HepG2 (cell line): Measurements from ENCODE around the gene JPT1. TPM values are rescaled to one million over a fixed set of nuclear protein-coding genes. Genes with fewer than 3 reads are reported as not detected.
A peak's percentile ranks its signal among the peaks of the same experiment; 100 is the strongest.

Source experiments
- ATAC-seq: fragments of 200-7000 bp; cut with Tn5 transposase; 3 replicates; pipeline ENCODE4 v1.9.1; 2020; ENCODE audit warnings: mild to moderate bottlenecking, moderate library complexity
- BruUV-seq: library from RNA; stranded (reverse); fragments of 400-500 nt; replicated peaks from 2 replicates; lab custom pipeline; 2021; lab: Mats Ljungman, UMichigan
- CTCF ChIA-PET: fragments of 300-600 bp; formaldehyde crosslinking; extraction: SDS; loops from one replicate; lab custom pipeline; 2021; ENCODE audit warnings: low total read pairs, inconsistent platforms, low intra/inter-chr PET ratio; lab: Yijun Ruan, JAX
- POLR2A ChIA-PET: fragments of 350-600 bp; sonication (Branson Sonifier 250); formaldehyde crosslinking; loops from one replicate; lab custom pipeline; 2020; ENCODE audit warnings: antibody characterized with exemption, inconsistent platforms; lab: Yijun Ruan, JAX
- DNase-seq: peaks from one replicate; pipeline ENCODE4 v3.0.0-alpha.2; 2015; ENCODE audit warnings: low spot score
- FAIRE-seq: peaks from 3 replicates; lab custom pipeline; 2011; peaks lifted over from hg19 to GRCh38; lab: Jason Lieb, UNC
- H2AFZ ChIP-seq: one replicate; pipeline ENCODE4 v1.6.1; 2011; ENCODE audit warnings: low read length, inconsistent platforms
- H3K27ac ChIP-seq: fragments of 300-600 bp; 3 replicates; pipeline ENCODE4 v1.8.0; 2011; ENCODE audit warnings: mixed run types, mild to moderate bottlenecking, mixed read lengths, low read length, inconsistent platforms; ENCODE audit not compliant: insufficient read depth; ENCODE audit errors: extremely low read length
- H3K27me3 ChIP-seq, 2 experiments: fragments of 200-600 bp in 1 of 2; 2 replicates in 1 of 2; 3 replicates in 1 of 2; pipeline versions ENCODE4 v1.6.0 to v1.8.0; 2011; ENCODE audit warnings: low read length in 2 of 2, mild to moderate bottlenecking in 2 of 2, moderate library complexity in 2 of 2, inconsistent platforms in 1 of 2; ENCODE audit not compliant: insufficient read depth in 2 of 2, control insufficient read depth in 1 of 2
- H3K36me3 ChIP-seq, 2 experiments: fragments of 200-600 bp in 1 of 2; replicated peaks in 1 of 2; 2 replicates in 1 of 2; 3 replicates in 1 of 2; pipeline versions ENCODE4 v1.5.1 to v1.8.0; 2011; ENCODE audit warnings: low read length in 2 of 2, inconsistent platforms in 1 of 2; ENCODE audit not compliant: insufficient read depth in 2 of 2, control insufficient read depth in 1 of 2
- H3K4me1 ChIP-seq: 2 replicates; pipeline ENCODE4 v1.5.1; 2012; ENCODE audit warnings: low read length, inconsistent platforms; ENCODE audit not compliant: insufficient read depth
- H3K4me2 ChIP-seq: 2 replicates; pipeline ENCODE4 v1.6.0; 2011; ENCODE audit warnings: low read depth, low read length, inconsistent platforms
- H3K4me3 ChIP-seq, 3 experiments: fragments of 200-600 bp in 1 of 3; sonication (generic), shearing (Covaris generic) in 1 of 3; replicated peaks in 1 of 3; 2 replicates each; pipeline ENCODE4 v1.5.1; 2011 to 2016; ENCODE audit warnings: low read length in 3 of 3, inconsistent platforms in 2 of 3, low read depth in 2 of 3, mild to moderate bottlenecking in 2 of 3, control low read depth in 1 of 3, mixed read lengths in 1 of 3; ENCODE audit not compliant: insufficient read depth in 1 of 3
- H3K79me2 ChIP-seq: one replicate; pipeline ENCODE4 v1.6.1; 2011; ENCODE audit warnings: low read length, inconsistent platforms; ENCODE audit not compliant: insufficient read depth
- H3K9ac ChIP-seq: 2 replicates; pipeline ENCODE4 v1.6.0; 2011; ENCODE audit warnings: mild to moderate bottlenecking, low read depth, low read length, inconsistent platforms; ENCODE audit not compliant: insufficient read depth
- H3K9me3 ChIP-seq: 2 replicates; pipeline ENCODE4 v1.5.1; 2012; ENCODE audit warnings: mild to moderate bottlenecking, low read length
- H4K20me1 ChIP-seq: 2 replicates; pipeline ENCODE4 v1.6.0; 2011; ENCODE audit warnings: inconsistent platforms, mild to moderate bottlenecking, low read length, moderate library complexity; ENCODE audit not compliant: insufficient read depth
- CREB1 ChIP-seq, 2 experiments: fragments of 450-650 bp in 1 of 2; IDR thresholded peaks; 2 replicates each; pipeline ENCODE4 v1.6.1; 2016 to 2017; ENCODE audit warnings: control low read depth in 1 of 2, mild to moderate bottlenecking in 1 of 2, missing compliant biosample characterization in 1 of 2, missing genetic modification characterization in 1 of 2
- NFE2L2 ChIP-seq: fragments of 150-350 bp; IDR thresholded peaks from 2 replicates; pipeline ENCODE4 v1.6.1; 2014; ENCODE audit warnings: low read length
- NPAS2 ChIP-seq: sonication (generic); formaldehyde crosslinking; IDR thresholded peaks from 2 replicates; pipeline ENCODE4 v1.8.0; 2022; ENCODE audit warnings: mild to moderate bottlenecking, missing genetic modification reagents, borderline replicate concordance
- RARA ChIP-seq: IDR thresholded peaks from 2 replicates; pipeline ENCODE4 v1.6.1; 2016; ENCODE audit warnings: missing genetic modification reagents, missing compliant biosample characterization
- RBM22 ChIP-seq: fragments of 200-400 bp; formaldehyde crosslinking; optimal IDR thresholded peaks from 2 replicates; pipeline ENCODE3; 2017; ENCODE audit warnings: mild to moderate bottlenecking, low read length, moderate library complexity
- SIN3B ChIP-seq: fragments of 150-350 bp; IDR thresholded peaks from 2 replicates; pipeline ENCODE4 v1.6.1; 2014; ENCODE audit warnings: low read length
- ZKSCAN1 ChIP-seq: fragments of 150-350 bp; IDR thresholded peaks from 2 replicates; pipeline ENCODE4 v1.6.1; 2014; ENCODE audit warnings: low read length
- ZNF282 ChIP-seq: fragments of 450-650 bp; IDR thresholded peaks from 2 replicates; pipeline ENCODE4 v1.6.1; 2018; ENCODE audit not compliant: partially characterized antibody
- ZNF7 ChIP-seq: IDR thresholded peaks from 2 replicates; pipeline ENCODE4 v1.6.1; 2016; ENCODE audit warnings: missing biosample characterization, missing genetic modification reagents
- WGBS: methylation state at CpG from one replicate; pipeline ENCODE4 v1.1.6; 2017; ENCODE audit warnings: low lambda C conversion rate; 5-methylcytosine and 5-hydroxymethylcytosine counted together
- in situ Hi-C: cut with HindIII; loops from 2 replicates; pipeline ENCODE4 v1.10.0; 2017; ENCODE audit warnings: low pct_unique_long_range_greater_than_20kb; ENCODE audit not compliant: extremely low pct_ligation_motif_present
- intact Hi-C: fragments of 100-400 bp; cut with micrococcal nuclease; formaldehyde crosslinking; loops from one replicate; pipeline ENCODE4 v1.10.0; 2022; ENCODE audit not compliant: unreplicated experiment
- polyA plus RNA-seq, 8 experiments: library from polyadenylated mRNA; depleted of rRNA in 3 of 8; stranded (reverse) in 7 of 8; unstranded in 1 of 8; fragments of >200 nt; fragmentation: Illumina TruSeq in 4 of 8; extraction: Trizol in 4 of 8; gene quantifications; 2 replicates each; pipeline versions ENCODE4 v1.2.1 to v1.2.3, GENCODE V29; 2011 to 2016; ENCODE audit warnings: low read depth in 4 of 8, missing spikeins in 1 of 8, mixed read lengths in 1 of 8; ENCODE audit not compliant: insufficient read depth in 1 of 8
- total RNA-seq, 5 experiments: library from RNA; depleted of rRNA; stranded (reverse); fragments of >200 nt; fragmentation: Illumina TruSeq; extraction: Trizol; gene quantifications; 2 replicates each; pipeline ENCODE4 v1.2.3, GENCODE V29; 2016; ENCODE audit warnings: low read depth in 1 of 5
- TF ChIP-seq, protein P1 (sequence below): sonication (generic); formaldehyde crosslinking; IDR thresholded peaks from 2 replicates; pipeline ENCODE4 v1.5.0; 2020; ENCODE audit warnings: missing genetic modification reagents

JPT1 gene
- total and polyA plus RNA-seq, 2 of the 13 experiments (the other 11 are each of a cell fraction or from before 2014, with no cell fraction given), result 43.3 to 256 TPM

DNA sequence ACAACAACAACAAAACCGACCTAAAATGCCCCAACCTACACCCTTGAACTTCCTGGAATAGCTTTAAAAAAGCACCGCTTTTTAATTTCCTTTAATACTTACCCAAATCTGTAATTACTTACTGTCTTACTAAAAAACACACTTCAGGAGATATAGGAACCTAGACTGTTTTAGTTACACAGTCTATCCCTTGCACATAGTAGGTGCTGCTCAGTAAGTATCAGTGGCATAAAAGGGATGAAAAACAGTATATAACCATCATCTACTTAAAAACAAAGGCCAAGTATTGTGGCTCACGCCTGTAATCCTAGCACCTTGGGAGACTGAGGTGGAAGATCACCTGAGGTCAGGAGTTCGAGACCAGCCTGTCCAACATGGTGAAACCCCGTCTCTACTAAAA is 22.3 kb upstream of the JPT1 start:
- no peak overlapping the region for H3K9ac ChIP-seq
- H3K4me3 ChIP-seq, result no peak overlapping the region
- intact Hi-C loops (no loop called here), in situ Hi-C loops (no loop called here)
- ChIA-PET POLR2A (interaction anchor here (1.6 kb wide), 1 partner anchor 22 kb away, joined by 6 read pairs; no protein-coding TSS in a partner anchor), CTCF (no interaction called here)
- H3K4me1 ChIP-seq, result peaks cover 26% of the 10 kb centered on the region
- BruUV-seq, result no TSS peak
- TF ChIP-seq ZNF7 (CRISPR knock-in tag), result no peak
- TF ChIP-seq ZKSCAN1, result peak; percentile 89
- H3K36me3 ChIP-seq, result peaks cover 28 to 71% of the 10 kb centered on the region in 2 experiments
- H3K9me3 ChIP-seq, result no peaks in the 10 kb centered on the region
- no peak for DNase-seq
- WGBS, result 97% methylated on average over 5 of the region's 5 CpGs
- H3K4me2 ChIP-seq, result no peak overlapping the region
- FAIRE-seq, result no peak
- peaks cover 63% of the 10 kb centered on the region for H3K79me2 ChIP-seq
- H3K27me3 ChIP-seq, result no peaks in the 10 kb centered on the region
- no peak overlapping the region for H3K27ac ChIP-seq
- H4K20me1 ChIP-seq, result peaks cover 11% of the 10 kb centered on the region
- no peak for ATAC-seq
- no peak overlapping the region for H2AFZ ChIP-seq

DNA sequence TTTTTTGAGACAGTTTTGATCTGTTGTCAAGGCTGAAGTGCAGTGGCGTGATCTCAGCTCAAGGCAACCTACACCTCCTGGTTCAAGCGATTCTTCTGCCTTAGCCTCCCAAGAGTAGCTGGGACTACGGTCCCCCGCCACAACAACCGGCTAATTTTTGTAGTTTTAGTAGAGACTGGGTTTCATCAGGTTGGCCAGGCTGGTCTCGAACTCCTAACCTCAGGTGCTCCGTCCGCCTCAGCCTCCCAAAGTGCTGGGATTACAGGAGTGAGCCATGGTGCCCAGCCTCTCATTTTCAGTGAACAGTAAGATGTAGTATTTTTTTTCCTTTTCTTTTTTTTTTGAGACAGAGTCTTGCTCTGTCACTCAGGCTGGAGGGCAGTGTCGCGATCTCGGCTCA is 20.7 kb upstream of the JPT1 start:
- H3K36me3 ChIP-seq, result peaks cover 25 to 83% of the 10 kb centered on the region in 2 experiments
- intact Hi-C loops, result no loop called here

More for the DNA sequence above, 20.7 kb upstream of the JPT1 start:
- POLR2A ChIA-PET, result interaction anchor here (1.6 kb wide), 1 partner anchor 20 kb away, joined by 6 read pairs; no protein-coding TSS in a partner anchor
- H3K4me1 ChIP-seq, result peaks cover 15% of the 10 kb centered on the region
- in situ Hi-C loops, result no loop called here
- peaks cover 3% of the 10 kb centered on the region for H4K20me1 ChIP-seq
- H3K4me2 ChIP-seq, result no peak overlapping the region
- DNase-seq (no peak), ATAC-seq (no peak), FAIRE-seq (no peak)
- no peak overlapping the region for H2AFZ ChIP-seq
- CTCF ChIA-PET, result no interaction called here
- WGBS, result 97% methylated on average over 11 of the region's 11 CpGs
- H3K79me2 ChIP-seq, result peaks cover 52% of the 10 kb centered on the region
- no peak overlapping the region for H3K9ac ChIP-seq
- TF ChIP-seq ZNF282 (no peak), CREB1 (IDR thresholded peaks at IDR 0.05) (no peak), CREB1 (CRISPR knock-in tag; IDR thresholded peaks at IDR 0.05) (no peak), SIN3B (no peak), NFE2L2 (no peak), RARA (CRISPR knock-in tag) (no peak), RBM22 (peak; percentile 15), NPAS2 (no peak)
- TF ChIP-seq, protein P1, sequence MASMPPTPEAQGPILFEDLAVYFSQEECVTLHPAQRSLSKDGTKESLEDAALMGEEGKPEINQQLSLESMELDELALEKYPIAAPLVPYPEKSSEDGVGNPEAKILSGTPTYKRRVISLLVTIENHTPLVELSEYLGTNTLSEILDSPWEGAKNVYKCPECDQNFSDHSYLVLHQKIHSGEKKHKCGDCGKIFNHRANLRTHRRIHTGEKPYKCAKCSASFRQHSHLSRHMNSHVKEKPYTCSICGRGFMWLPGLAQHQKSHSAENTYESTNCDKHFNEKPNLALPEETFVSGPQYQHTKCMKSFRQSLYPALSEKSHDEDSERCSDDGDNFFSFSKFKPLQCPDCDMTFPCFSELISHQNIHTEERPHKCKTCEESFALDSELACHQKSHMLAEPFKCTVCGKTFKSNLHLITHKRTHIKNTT, result 0 out of 2 replicates have a peak, but pooled peaks have one; percentile 28
- H3K4me3 ChIP-seq, result no peak overlapping the region
- H3K27me3 ChIP-seq, result no peaks in the 10 kb centered on the region
- no peak overlapping the region for H3K27ac ChIP-seq
- H3K9me3 ChIP-seq, result no peaks in the 10 kb centered on the region
- no TSS peak for BruUV-seq
